Activated CD4-positive, alpha-beta T cell treated with anti-CD3 and anti-CD28 coated beads, Interleukin-2, amount 50 U/mL, for 48 hours (primary cell): ENCODE measurements around the gene SLX9.

Experiments used
- DNase-seq, 2 experiments: peaks; one replicate each; pipeline ENCODE4 v3.0.0-alpha.2; 2020

Gene SLX9

GRCh38 chr21:45004481-45005247, 64.8 kb downstream of the SLX9 start:
- DNase-seq = peak; percentile 18 to 32

- DNase-seq = no peak
These were observed 66.8 kb downstream of the SLX9 start for GRCh38 chr21:45006536-45007095.

GRCh38 chr21:45009616-45010015, 69.8 kb downstream of the SLX9 start:
- no peak for DNase-seq

- no peak for DNase-seq
These were observed 70.3 kb downstream of the SLX9 start for GRCh38 chr21:45010096-45010495.

- DNase-seq = no peak
These were observed 71.0 kb downstream of the SLX9 start for GRCh38 chr21:45010860-45011259.

GRCh38 chr21:45011426-45011825, 71.6 kb downstream of the SLX9 start:
- DNase-seq = no peak

GRCh38 chr21:45011911-45012661, 72.3 kb downstream of the SLX9 start:
- no peak for DNase-seq

GRCh38 chr21:45012662-45013259, 72.9 kb downstream of the SLX9 start:
- DNase-seq = no peak

- DNase-seq = no peak
These were observed 73.5 kb downstream of the SLX9 start for GRCh38 chr21:45013260-45013841.

- DNase-seq = no peak
These were observed 75.1 kb downstream of the SLX9 start for GRCh38 chr21:45014747-45015468.

- DNase-seq = no peak
These were observed 75.6 kb downstream of the SLX9 start for GRCh38 chr21:45015469-45015860.

- no peak for DNase-seq
These were observed 76.2 kb downstream of the SLX9 start for GRCh38 chr21:45016031-45016405.

GRCh38 chr21:45016406-45017038, 76.7 kb downstream of the SLX9 start:
- DNase-seq = no peak

GRCh38 chr21:45017039-45017960, 77.5 kb downstream of the SLX9 start:
- no peak for DNase-seq

GRCh38 chr21:45018131-45019075, 78.6 kb downstream of the SLX9 start:
- no peak for DNase-seq

GRCh38 chr21:45019076-45019886, 79.5 kb downstream of the SLX9 start:
- DNase-seq = no peak

GRCh38 chr21:45019887-45020537, 80.2 kb downstream of the SLX9 start:
- no peak for DNase-seq
